ENCODE data around the gene CNTN1.

Gene CNTN1

GRCh38 chr12:40963751-40964150, 271.5 kb downstream of the CNTN1 start:
- DNase-seq (ENCODE audit: low spot score) = no peak

GRCh38 chr12:40969796-40970195, 277.6 kb downstream of the CNTN1 start:
- DNase-seq (ENCODE audit: low spot score) = no peak

- peak; percentile 40 for DNase-seq (ENCODE audit: low spot score)
Observed at GRCh38 chr12:40970320-40970907, 278.2 kb downstream of the CNTN1 start.

- DNase-seq (ENCODE audit: low spot score) = no peak
Observed at GRCh38 chr12:40971911-40972310, 279.7 kb downstream of the CNTN1 start.

GRCh38 chr12:40976546-40976945, 284.3 kb downstream of the CNTN1 start:
- no peak for DNase-seq (ENCODE audit: low spot score)

GRCh38 chr12:40980427-40980961, 288.3 kb downstream of the CNTN1 start:
- DNase-seq (ENCODE audit: low spot score) = no peak

GRCh38 chr12:40986001-40986400, 293.8 kb downstream of the CNTN1 start:
- DNase-seq (ENCODE audit: low spot score) = no peak

GRCh38 chr12:40988355-40988754, 296.1 kb downstream of the CNTN1 start:
- no peak for DNase-seq (ENCODE audit: low spot score)

- no peak for DNase-seq (ENCODE audit: low spot score)
Observed at GRCh38 chr12:40988824-40989223, 296.6 kb downstream of the CNTN1 start.

GRCh38 chr12:40989785-40990184, 297.5 kb downstream of the CNTN1 start:
- peak; percentile 6 for DNase-seq (ENCODE audit: low spot score)

GRCh38 chr12:40992158-40992557, 299.9 kb downstream of the CNTN1 start:
- no peak for DNase-seq (ENCODE audit: low spot score)

GRCh38 chr12:40992674-40993073, 300.4 kb downstream of the CNTN1 start:
- no peak for DNase-seq (ENCODE audit: low spot score)

- no peak for DNase-seq (ENCODE audit: low spot score)
Observed at GRCh38 chr12:40993158-40993557, 300.9 kb downstream of the CNTN1 start.

- no peak for DNase-seq (ENCODE audit: low spot score)
Observed at GRCh38 chr12:40996091-40996490, 303.9 kb downstream of the CNTN1 start.

- DNase-seq (ENCODE audit: low spot score) = no peak
Observed at GRCh38 chr12:40999210-40999609, 307.0 kb downstream of the CNTN1 start.

GRCh38 chr12:41008472-41008871, 316.2 kb downstream of the CNTN1 start:
- DNase-seq (ENCODE audit: low spot score) = no peak

GRCh38 chr12:41011939-41012338, 319.7 kb downstream of the CNTN1 start:
- peak; percentile 12 for DNase-seq (ENCODE audit: low spot score)

- DNase-seq (ENCODE audit: low spot score) = no peak
Observed at GRCh38 chr12:41013881-41014642, 321.8 kb downstream of the CNTN1 start.

GRCh38 chr12:41014643-41015020, 322.4 kb downstream of the CNTN1 start:
- no peak for DNase-seq (ENCODE audit: low spot score)

- DNase-seq (ENCODE audit: low spot score) = no peak
Observed at GRCh38 chr12:41018010-41018409, 325.8 kb downstream of the CNTN1 start.

GRCh38 chr12:41019461-41019860, 327.2 kb downstream of the CNTN1 start:
- DNase-seq (ENCODE audit: low spot score) = no peak

- no peak for DNase-seq (ENCODE audit: low spot score)
Observed at GRCh38 chr12:41023836-41024235, 331.6 kb downstream of the CNTN1 start.

GRCh38 chr12:41026151-41026550, 333.9 kb downstream of the CNTN1 start:
- DNase-seq (ENCODE audit: low spot score) = no peak

- no peak for DNase-seq (ENCODE audit: low spot score)
Observed at GRCh38 chr12:41032386-41032785, 340.1 kb downstream of the CNTN1 start.
